ENCODE results near the gene TMEM59L.

Gene TMEM59L

GRCh38 chr19:18648973-18649315 is 36.3 kb downstream of the TMEM59L start:
- no peak for FAIRE-seq

GRCh38 chr19:18649371-18650020 is 36.8 kb downstream of the TMEM59L start:
- DNase-seq (ENCODE audit: insufficient read length, low spot score) (no peak), FAIRE-seq (no peak)
- no peak for TF ChIP-seq POLR2A (IDR thresholded peaks at IDR 0.05; ENCODE audit: low read depth, low read length)

More at GRCh38 chr19:18648973-18649315, 36.3 kb downstream of the TMEM59L start:
- no peak for TF ChIP-seq POLR2A (IDR thresholded peaks at IDR 0.05; ENCODE audit: low read depth, low read length)
- DNase-seq (ENCODE audit: insufficient read length, low spot score), result no peak

GRCh38 chr19:18650021-18650390 is 37.3 kb downstream of the TMEM59L start:
- DNase-seq (ENCODE audit: insufficient read length, low spot score) (no peak), FAIRE-seq (no peak)
- TF ChIP-seq POLR2A (IDR thresholded peaks at IDR 0.05; ENCODE audit: low read depth, low read length), result no peak

- DNase-seq (ENCODE audit: insufficient read length, low spot score), result no peak
- TF ChIP-seq POLR2A (IDR thresholded peaks at IDR 0.05; ENCODE audit: low read depth, low read length), result no peak
- no peak for FAIRE-seq
Observed at GRCh38 chr19:18650468-18651041, 37.9 kb downstream of the TMEM59L start.

- no peak for FAIRE-seq
- DNase-seq (ENCODE audit: insufficient read length, low spot score), result no peak
- no peak for TF ChIP-seq POLR2A (IDR thresholded peaks at IDR 0.05; ENCODE audit: low read depth, low read length)
Observed at GRCh38 chr19:18651300-18651699, 38.6 kb downstream of the TMEM59L start.

GRCh38 chr19:18651733-18652132 is 39.1 kb downstream of the TMEM59L start:
- no peak for FAIRE-seq
- no peak for DNase-seq (ENCODE audit: insufficient read length, low spot score)
- TF ChIP-seq POLR2A (IDR thresholded peaks at IDR 0.05; ENCODE audit: low read depth, low read length), result no peak

- FAIRE-seq (no peak), DNase-seq (ENCODE audit: insufficient read length, low spot score) (no peak)
- TF ChIP-seq POLR2A (IDR thresholded peaks at IDR 0.05; ENCODE audit: low read depth, low read length), result no peak
Observed at GRCh38 chr19:18653853-18654252, 41.2 kb downstream of the TMEM59L start.

- no peak for DNase-seq (ENCODE audit: insufficient read length, low spot score)
- FAIRE-seq, result no peak
- TF ChIP-seq POLR2A (IDR thresholded peaks at IDR 0.05; ENCODE audit: low read depth, low read length), result no peak
Observed at GRCh38 chr19:18654469-18654868, 41.8 kb downstream of the TMEM59L start.

- DNase-seq (ENCODE audit: insufficient read length, low spot score) (no peak), FAIRE-seq (no peak)
- no peak for TF ChIP-seq POLR2A (IDR thresholded peaks at IDR 0.05; ENCODE audit: low read depth, low read length)
Observed at GRCh38 chr19:18655173-18655844, 42.6 kb downstream of the TMEM59L start.

- DNase-seq (ENCODE audit: insufficient read length, low spot score), result no peak
- FAIRE-seq, result no peak
- no peak for TF ChIP-seq POLR2A (IDR thresholded peaks at IDR 0.05; ENCODE audit: low read depth, low read length)
Observed at GRCh38 chr19:18656337-18657086, 43.8 kb downstream of the TMEM59L start.

- DNase-seq (ENCODE audit: insufficient read length, low spot score), result peak; percentile 82
- no peak for FAIRE-seq
Observed at GRCh38 chr19:18657590-18658365, 45.1 kb downstream of the TMEM59L start.

GRCh38 chr19:18658366-18658855 is 45.7 kb downstream of the TMEM59L start:
- no peak for DNase-seq (ENCODE audit: insufficient read length, low spot score)
- FAIRE-seq, result no peak

More at GRCh38 chr19:18657590-18658365, 45.1 kb downstream of the TMEM59L start:
- TF ChIP-seq POLR2A (IDR thresholded peaks at IDR 0.05; ENCODE audit: low read depth, low read length), result no peak

GRCh38 chr19:18659281-18660050 is 46.8 kb downstream of the TMEM59L start:
- DNase-seq (ENCODE audit: insufficient read length, low spot score) (no peak), FAIRE-seq (no peak)

More at GRCh38 chr19:18658366-18658855, 45.7 kb downstream of the TMEM59L start:
- no peak for TF ChIP-seq POLR2A (IDR thresholded peaks at IDR 0.05; ENCODE audit: low read depth, low read length)

More at GRCh38 chr19:18659281-18660050, 46.8 kb downstream of the TMEM59L start:
- no peak for TF ChIP-seq POLR2A (IDR thresholded peaks at IDR 0.05; ENCODE audit: low read depth, low read length)

All from H54 (cell line).